Ecto neural progenitor cell (in vitro differentiated cells): ENCODE data around the gene POLR2J.
"Not testable (repeated sequence)": the region's sequence is repeated elsewhere in the genome, so short reads cannot be mapped to it uniquely, and the experiment has no call there.

Experiments
- DNase-seq: peaks from one replicate; pipeline ENCODE4 v3.0.0-alpha.2; 2018; ENCODE audit warnings: low spot score

POLR2J gene

DNA sequence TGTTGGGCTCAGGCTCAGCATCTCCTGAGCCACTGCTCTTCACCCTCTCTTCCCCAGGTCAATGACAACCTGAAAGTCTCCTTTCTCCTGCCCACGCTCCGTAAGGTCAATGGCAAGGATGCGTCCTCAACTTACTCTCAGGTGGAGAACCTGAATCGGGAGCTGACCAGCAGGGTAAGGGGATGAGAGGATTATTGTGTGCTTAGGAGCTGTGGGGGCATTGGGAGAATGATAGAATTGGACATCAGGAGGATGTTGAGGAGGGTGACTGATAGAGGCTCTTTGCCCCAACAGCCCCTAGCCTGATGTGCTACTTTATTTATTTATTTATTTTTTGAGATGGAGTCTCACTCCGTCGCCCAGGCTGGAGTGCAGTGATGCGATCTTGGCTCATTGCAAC is 12.6 kb downstream of the POLR2J start:
- no peak for DNase-seq

GRCh38 chr7:102464577-102465280 is 14.0 kb downstream of the POLR2J start, which contains the start of the genes ALKBH4 and LRWD1:
Gene ALKBH4, minus strand, starts transcription at chr7:102464863. Its CDS starts 27 bp downstream, at chr7:102464836.
Gene LRWD1, plus strand, starts transcription at chr7:102464984. Its CDS starts 97 bp downstream, at chr7:102465081.
- DNase-seq: peak; percentile 95

DNA sequence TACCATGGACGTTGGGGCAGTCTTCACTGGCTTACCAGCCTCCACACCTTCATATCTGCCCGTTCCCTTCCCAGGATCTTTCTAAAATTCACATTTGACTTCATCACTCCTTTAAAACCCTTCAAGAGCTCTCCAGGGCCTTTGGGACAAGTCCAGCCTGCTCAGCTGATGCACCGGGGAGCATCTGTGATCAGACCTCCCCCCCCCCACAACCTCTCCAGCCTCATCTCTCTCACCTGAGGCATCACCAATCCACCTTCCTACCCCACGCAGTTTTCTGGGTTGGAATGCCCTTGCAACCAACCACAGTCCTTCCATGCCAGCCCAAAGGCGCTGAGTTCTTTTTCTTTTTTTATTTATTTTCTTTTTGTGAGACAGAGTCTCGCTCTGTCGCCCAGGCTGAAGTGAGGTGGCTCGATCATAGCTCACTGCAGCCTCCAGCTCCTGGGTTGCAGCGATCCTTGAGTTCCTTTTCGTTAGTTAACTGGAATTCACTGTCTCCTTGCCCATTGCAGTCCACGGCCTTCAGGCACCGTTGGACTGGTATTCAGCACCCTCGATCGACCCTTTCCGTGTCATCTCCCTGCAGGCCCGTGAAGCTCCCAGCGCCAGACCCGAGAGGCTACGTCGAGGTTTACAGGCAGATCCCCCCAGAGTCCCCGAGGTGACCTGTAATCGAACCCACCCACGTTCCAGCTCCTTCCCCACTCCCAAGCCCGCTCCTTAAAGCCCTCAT is 14.7 kb downstream of the POLR2J start:
- no peak for DNase-seq

GRCh38 chr7:102460467-102460866 is 18.3 kb downstream of the POLR2J start:
- no peak for DNase-seq

- DNase-seq: no peak
Measured at GRCh38 chr7:102459221-102459844, 19.4 kb downstream of the POLR2J start.

DNA sequence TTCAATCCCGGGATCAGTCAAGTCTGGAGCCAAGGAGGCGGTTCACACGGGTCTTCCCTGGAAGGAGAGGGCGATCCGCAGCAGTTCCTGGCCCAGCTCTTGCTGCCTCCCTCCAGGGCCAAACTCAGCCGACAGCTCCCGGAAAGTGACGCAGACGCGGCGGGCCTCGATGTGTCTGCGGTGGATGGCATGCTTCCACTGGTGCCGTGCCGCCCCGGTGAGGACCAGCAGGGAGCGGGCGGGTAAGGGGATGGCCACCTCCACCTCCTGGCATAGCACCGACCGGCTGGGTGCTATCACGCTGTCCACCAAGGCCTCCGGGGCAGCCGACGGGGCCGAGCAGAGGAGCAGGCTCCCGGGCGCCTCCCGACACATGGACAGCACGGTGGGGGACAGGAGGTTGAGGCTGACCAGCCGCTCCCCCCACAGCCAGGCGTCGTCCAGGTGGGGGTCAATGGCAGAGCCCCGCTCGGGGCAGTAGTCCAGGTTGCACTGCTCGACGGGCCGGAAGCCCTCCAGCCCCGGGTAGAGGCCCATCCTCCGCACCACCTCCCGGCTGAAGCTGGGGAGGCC is 21.3 kb downstream of the POLR2J start:
- no peak for DNase-seq

GRCh38 chr7:102456327-102456726 is 22.4 kb downstream of the POLR2J start:
- no peak for DNase-seq

GRCh38 chr7:102455596-102455995 is 23.1 kb downstream of the POLR2J start:
- no peak for DNase-seq

DNA sequence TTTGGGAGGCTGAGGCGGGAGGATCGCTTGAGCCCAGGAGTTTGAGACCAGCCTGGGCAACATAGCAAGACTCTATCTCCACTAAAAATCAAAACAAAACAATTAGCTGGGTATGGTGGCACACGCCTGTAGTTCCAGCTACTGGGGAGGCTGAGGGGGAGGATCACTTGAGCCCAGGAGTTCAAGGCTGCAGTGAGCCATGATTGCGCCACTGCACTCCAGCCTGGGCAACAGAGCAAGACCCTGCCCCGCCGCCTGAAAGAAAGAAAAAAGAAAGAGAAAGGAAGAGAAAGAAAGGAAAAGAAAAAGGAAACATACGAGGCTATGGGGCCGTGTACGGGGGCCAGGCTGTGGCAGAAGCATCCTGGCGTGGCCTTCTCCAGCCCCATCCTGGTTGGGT is 23.8 kb downstream of the POLR2J start:
- not testable (repeated sequence) for DNase-seq

GRCh38 chr7:102454468-102454867 is 24.3 kb downstream of the POLR2J start:
- no peak for DNase-seq

DNA sequence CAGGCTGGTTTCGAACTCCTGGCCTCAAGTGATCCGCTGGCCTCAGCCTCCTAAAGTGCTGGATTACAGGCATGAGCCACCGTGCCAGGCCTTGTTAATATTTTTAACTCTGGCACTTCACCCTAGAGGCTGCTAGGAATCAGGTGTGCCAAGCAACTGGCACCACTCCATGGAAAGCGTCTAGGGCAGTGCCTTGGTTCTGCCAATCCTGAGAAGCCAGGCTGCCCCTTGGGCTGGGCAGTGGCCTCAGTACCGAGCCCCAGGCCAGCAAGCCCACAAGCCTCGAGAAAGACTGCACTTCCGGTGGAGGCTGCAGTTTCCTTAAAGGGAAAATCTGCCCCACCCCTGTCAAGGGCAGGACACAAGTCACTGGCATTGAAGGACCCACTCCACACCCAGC is 25.4 kb downstream of the POLR2J start:
- no peak for DNase-seq

GRCh38 chr7:102452451-102452850 is 26.3 kb downstream of the POLR2J start:
- DNase-seq: no peak

DNA sequence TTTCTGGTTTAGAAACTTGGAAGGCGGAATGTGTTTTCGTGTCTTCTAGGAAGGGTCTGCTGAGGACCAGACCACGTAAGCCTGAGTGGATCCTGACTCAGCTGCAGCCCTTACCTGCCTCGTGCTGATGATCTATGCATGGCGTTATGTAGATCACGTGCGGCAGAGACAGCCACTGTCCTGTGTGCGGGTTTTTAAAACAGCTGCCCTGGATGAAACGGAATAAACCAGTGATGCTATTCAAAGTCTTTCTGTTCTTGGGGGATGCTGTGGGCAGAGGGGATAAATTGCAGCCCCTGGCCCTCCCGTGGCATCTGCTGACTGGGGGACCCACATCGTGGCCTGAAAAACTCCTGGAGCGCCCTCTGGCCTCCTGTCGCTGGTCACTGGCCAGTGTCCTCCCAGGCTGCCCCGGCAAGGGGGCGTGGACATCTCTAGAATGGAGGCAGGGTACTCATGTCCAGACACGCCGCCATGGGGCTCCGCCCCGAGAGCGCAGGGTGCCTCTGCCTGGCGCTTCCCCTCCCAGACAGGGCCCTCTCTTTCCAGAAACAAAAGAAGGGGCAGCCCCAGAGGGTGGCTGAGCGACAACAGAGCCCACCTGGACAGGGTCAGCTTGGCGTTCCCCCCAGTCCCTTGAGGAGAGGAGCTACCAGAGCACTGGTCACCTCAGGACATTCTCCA is 27.2 kb downstream of the POLR2J start:
- peak; percentile 81 for DNase-seq

DNA sequence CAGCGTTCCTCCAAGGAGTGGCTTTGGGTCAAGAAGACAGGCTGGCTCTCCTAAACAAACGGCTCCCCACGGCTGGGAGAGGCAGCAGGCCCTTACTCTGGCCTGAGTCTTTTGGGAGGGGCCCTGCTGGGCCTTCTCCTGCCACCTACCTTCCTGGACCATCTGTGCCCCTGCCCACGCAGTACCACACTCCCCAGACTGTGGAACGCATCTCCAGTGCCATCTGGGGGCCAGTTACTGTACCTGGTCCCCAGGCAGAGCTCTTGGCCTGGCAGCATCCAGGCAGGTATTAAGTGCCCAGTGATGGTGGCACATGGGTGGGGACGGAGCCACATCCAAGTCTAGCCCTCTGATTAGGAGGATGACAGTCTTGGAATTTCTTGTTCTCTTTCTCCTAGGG is 28.5 kb downstream of the POLR2J start:
- no peak for DNase-seq

- no peak for DNase-seq
Measured at GRCh38 chr7:102449136-102449535, 29.6 kb downstream of the POLR2J start.

GRCh38 chr7:102447311-102447710 is 31.4 kb downstream of the POLR2J start:
- no peak for DNase-seq

DNA sequence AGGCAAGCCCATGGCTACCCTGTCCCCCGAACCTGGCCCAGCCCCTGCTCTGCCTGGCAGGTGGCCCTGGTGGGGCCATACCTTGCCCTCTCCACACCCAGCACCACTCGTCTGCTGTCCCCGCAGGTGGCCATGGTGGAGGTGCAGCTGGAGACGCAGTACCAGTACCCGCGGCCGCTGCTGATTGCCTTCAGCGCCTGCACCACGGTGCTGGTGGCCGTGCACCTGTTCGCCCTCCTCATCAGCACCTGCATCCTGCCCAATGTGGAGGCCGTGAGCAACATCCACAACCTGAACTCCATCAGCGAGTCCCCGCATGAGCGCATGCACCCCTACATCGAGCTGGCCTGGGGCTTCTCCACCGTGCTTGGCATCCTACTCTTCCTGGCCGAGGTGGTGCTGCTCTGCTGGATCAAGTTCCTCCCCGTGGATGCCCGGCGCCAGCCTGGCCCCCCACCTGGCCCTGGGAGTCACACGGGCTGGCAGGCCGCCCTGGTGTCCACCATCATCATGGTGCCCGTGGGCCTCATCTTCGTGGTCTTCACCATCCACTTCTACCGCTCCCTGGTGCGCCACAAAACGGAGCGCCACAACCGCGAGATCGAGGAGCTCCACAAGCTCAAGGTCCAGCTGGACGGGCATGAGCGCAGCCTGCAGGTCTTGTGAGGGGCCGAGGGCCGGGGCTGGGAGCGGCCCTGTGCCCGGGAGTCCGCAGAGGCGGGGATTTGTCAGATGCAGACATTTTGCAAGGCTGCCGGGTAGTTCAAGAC is 32.1 kb downstream of the POLR2J start:
- DNase-seq: no peak

GRCh38 chr7:102445674-102446071 is 33.0 kb downstream of the POLR2J start:
- DNase-seq: no peak

GRCh38 chr7:102444961-102445673 is 33.6 kb downstream of the POLR2J start:
- DNase-seq: no peak

GRCh38 chr7:102439963-102440795 is 38.5 kb downstream of the POLR2J start:
- DNase-seq: no peak
